ENCODE measurements around the gene CCDC142.

The CCDC142 gene

DNA sequence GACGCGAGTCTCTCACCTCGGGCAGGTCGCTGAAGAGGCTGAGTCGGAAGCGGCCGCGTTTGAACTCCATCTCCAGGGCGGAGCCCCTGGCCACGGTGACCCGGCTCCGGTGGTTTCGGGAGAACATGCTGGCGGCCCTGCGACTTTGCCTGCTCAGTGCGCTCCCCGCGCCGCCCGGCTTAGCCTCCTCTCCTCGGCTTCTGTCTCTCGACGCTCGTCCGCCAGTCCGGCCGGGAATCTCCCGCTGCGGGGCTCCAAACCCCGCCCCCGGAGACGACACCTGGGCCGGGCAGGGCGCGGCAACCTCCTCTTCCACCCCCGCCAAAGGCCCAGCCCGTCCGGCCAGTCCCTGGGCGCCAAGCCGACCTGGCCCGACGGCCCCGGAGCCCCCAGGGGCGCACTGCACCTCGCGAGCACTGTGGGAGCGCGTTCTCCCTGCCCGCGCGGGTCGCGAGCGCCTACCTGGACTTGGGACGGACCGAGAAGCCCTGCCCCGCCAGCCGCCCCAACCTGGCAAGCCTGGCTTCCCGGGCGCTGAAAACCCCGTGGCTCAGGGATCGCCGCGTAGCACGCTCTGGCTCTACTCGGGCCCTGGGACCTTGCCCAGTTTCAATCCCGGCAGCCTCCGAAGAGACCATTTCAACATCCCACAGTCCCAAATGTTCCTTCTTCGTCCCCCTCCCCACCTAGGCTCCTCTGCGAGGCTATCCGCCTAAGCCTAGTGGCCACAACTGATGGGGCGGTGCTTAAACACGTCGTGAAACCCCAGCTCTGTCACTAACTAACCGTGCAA is 40.9 kb downstream of the CCDC142 start, which contains the start of gene RTKN:
Gene RTKN (minus strand): TSS at position 248 of the 793 bp plus-strand sequence. CDS start 121 bp downstream, at position 127.
- no peak for DNase-seq (ENCODE audit: low read depth)

DNA sequence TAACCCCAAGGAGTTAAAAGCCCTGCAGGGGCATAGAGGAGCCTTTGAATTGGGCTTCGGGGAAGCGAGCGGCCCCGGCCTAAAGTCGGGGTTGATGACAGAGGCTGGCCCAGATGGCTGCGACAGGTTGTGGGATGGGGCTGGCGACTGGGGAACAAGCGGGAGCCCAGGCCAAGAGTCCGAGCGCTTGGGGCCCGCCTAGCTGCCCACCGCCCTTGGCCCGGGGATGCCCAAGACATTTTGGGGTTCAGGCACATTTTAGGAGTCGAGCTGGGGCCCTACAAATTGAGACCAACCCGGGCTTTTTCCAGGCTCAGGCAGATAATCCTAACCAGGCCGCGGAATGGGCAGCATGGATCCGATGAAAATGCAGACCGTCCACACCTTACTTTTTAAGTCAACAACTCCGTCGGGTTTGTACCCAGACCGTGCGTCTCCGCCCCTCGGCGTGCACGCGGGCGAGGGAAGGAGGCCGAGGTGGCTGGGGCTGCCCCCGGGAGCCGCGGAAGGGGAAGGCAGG is 41.6 kb downstream of the CCDC142 start:
- no peak for DNase-seq (ENCODE audit: low read depth)

DNA sequence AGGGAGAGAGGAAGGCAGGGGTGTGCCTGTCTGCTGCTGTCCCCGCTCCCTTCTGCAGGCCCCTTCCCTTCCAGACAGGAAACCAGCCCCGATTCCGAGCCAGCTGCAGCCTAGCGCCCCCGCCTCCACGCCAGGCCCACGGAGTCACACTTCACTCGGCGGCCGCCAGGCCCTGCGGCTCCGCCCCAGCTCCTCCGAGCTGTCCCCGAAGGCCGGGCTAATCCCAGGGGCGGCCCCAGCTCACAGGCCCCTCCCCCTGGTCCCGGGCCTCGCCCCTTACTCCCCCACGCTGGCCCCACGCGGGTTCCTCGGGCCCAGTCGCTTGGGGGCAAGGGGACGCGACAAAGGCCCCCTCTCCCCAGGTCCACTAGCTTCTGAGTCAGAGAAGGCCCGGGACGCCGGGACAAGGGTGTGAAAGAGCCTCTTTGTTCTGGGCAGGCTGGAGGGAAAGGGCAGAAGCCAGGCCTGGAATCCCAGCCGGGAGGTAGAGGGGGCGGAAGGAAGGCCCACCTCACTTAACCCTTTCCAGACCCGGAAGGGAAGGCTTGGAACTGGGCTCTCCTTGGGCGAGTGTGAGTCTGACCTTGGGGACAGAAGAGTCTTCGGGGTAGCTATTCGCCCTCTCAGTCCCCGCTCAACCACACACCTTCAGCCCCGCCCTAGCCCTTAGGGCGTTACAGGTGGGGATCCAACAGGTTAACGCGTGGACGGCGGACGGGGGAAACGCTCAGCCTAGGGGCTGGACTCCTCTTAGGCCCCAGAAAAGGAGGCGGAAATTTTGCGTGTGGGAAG is 42.2 kb downstream of the CCDC142 start:
- no peak for DNase-seq (ENCODE audit: low read depth)

DNA sequence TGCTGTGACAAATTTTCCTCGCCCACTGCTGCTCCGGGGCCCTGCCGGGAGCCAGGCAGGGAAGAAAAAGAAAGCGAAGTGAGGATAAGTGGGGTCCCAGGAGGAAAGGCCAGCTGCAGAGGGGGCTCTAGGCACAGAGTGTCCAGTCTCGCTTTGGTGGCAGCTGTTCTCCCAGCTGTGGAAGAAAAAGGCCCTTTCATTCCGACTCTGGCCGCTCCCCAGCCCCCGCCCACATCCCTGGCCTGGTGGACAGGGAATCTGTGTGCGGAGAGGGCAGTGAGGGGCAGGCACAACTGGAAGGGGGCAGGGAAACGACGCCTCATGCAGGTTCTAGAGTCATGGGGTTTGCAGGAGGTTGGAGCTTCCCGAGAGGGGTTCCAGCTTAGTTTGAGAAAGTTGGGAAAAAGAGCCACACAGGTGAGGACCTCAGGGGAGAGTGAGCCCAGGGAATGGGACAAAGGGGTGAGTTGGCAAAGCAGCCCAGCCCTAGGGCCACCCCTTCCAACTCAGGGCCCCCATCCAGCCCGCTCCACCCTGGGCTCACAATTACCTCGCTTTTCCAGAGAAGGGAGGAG is 42.9 kb downstream of the CCDC142 start:
- DNase-seq (ENCODE audit: low read depth): no peak

DNA sequence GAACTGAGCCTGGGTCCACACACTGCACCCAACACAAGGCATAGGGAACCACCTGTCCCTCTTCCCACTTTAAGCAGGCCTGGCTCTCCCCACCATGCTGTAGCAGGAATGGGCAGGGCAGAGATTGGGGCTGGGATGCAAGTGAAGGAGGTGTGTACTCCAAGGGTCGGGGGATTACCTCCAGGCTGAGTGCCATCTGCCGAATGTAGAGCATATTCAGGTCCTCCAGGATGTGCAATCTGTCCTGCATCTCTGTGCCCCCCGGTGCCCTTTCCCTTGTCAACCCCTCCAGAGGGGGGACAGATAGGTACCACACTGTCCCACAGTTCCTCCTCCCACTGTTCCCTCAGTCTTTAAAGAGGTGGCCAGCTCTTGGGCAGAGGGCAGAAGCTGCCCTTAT is 43.4 kb downstream of the CCDC142 start:
- DNase-seq (ENCODE audit: low read depth): no peak

DNA sequence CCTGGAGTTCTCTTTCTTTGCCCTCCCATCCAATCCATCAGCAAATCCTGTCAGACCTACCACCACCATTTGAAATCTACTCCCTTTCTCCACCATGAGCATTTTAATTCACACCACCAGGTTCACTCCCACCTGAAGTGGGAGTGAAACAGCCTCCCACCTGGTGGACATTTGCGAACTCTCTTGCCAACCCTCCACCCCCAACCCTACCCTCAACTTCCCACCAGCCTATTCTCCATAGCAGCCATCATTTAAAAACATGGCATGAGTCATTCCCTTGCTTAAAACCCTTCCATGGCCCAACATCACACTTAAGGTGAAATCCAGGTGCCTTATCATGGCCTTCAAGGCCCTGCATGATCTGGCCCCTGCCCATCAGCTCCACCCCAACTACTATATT is 44.5 kb downstream of the CCDC142 start:
- DNase-seq (ENCODE audit: low read depth): no peak

DNA sequence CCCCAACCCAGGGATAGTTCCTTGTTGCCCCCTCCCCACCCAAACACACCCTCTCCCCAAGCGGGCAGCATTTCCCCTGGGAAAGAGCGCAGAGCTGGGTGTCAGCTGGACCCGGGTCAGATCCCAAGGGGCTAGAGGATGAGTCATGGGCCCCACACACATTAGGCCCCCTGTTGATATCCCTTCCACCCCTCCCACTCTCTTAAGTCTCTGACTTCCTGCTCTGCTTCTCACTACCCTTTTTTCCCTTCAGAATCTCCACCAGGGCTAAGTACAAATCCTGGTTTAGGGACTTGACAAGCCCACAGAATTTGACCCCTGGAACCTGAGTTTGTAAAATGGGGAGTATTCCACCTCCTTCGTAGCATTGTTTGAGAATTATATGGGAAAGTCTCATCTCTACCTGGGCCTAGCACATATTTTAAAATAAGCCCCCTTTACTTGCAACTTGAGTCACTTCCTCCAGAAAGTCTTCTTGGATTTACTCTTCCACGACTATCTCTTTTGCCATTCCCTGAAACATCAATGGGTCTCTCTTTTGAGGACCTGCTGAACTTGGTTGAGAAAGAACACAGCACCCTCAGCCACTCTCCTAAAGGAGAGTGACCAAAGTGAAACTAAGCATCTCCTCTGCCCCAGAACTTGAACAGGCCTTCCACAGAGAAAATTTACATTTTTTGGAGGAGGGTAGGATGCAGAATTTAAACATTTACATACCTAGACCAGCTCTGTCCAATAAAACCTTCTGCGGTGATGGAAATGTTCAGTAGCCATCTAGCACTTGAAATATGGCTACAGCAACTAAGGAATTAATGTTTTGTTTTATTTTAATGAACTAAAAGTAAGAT is 45.7 kb downstream of the CCDC142 start:
- DNase-seq (ENCODE audit: low read depth): no peak

DNA sequence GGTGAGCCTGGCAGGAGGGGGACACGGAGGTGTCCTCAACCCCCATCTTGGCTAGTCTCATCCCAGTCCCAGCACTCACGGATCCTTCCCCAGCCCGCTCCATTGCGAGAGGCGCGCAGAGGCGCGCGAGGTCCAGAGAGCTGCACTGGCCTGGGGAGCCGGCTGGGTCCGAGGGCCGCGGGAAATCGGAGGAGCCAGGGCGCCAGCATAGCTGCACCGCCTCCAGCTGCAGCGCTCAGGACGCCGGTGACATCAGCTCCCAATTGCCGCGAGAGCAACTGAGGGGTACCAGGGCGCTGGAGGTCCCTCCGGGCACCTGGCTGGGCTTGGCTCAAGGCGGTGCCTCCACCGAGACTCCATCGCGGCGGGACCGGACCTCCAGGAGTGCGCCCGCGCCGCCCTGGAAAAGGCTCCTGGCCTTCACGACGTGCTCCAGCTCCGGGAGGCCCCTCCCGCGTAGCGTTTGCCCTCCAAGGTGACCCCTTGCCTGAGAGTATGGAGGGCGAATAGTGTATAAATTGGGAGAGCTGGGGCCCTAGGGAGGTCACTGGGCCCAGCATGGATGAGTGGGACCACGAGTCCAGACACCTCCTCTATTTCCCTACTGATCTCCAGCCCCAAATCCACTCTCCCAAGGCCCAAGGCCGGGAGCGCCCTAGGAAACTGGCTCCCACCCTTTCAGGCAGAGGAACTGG is 46.5 kb downstream of the CCDC142 start:
- DNase-seq (ENCODE audit: low read depth): no peak

DNA sequence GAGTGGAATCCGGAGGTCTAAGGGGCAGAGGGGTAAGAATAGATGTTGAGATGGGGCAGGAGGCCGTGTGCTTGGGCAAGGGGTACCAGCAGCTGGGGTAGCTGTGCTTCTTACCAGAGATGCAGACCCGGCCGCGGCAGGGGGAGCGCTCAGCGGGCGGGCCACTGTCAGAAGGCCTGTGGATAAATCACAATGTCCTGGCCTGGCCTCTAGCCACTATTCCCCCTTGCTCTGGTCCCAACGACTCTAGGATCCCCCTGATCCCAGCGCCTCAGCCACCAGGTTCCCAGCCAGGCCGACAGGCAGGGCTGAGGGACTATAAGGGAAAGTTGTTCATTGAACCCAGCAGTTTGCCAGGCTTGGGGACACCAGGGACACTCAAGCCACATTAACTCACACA is 52.3 kb downstream of the CCDC142 start:
- no peak for DNase-seq (ENCODE audit: low read depth)

DNA sequence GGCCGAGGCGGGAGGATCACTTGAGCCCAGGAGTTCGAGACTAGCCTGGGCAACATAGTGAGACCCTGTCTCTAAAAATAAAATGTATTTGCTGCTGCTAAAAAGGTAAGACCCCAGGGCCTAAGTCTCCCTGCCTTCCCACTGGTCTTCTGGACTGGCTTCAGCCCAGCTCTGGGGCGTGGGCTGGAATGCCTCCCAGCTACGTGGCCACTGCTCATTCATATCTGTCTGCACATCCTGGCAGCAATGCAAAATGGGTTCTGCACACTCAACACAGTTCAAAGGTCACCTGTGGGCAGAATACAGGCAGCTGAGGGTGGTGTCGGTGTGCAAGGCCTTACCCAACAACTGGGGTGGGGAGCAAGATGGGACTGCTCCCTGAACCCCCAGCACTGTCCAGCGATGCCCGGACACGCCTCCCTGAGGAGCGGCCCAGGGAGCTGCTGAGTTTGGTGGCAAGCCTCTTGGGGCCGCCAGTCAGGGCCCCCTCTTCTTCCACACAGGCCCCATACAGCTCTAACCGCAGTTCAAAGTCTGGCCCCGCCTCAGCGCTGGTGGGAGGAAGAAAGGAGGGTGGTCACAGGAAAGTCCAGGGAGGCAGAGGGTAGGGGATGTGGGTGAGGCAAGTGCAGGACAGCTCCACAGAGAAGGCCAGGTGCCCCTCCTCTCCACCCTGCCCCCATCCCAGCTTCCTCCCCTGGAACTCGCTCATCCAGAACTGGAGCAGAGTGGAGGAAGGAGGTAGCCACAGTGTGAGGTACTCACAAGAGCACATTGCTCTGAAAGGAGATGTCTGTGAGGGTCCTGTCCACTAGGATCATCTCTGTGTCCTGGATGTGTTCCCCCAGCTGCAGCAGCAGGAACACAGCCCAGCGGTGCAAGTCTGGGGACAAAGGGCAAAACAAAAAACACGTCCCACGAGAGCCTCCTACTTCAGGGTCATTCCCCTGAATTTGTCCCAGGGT is 53.0 kb downstream of the CCDC142 start:
- no peak for DNase-seq (ENCODE audit: low read depth)

DNA sequence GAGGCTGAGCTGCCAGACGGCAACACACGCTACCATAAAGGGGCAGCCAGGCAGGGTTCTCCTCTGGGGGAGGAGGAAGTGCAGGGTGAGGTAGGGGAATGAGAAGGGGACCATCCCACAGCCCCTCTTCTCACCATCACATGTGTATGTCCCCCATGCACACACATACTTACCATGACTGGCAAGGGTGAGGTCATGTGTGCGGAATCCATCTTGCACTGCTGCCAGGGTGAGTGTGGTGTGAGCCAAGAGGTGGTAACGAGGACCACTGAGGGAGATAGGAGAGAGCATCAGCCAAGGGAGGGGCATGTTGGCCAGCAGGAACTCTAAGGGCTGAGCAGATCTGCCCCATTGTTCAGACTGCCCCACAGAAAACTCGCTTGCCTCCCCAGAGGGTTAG is 54.1 kb downstream of the CCDC142 start:
- no peak for DNase-seq (ENCODE audit: low read depth)

DNA sequence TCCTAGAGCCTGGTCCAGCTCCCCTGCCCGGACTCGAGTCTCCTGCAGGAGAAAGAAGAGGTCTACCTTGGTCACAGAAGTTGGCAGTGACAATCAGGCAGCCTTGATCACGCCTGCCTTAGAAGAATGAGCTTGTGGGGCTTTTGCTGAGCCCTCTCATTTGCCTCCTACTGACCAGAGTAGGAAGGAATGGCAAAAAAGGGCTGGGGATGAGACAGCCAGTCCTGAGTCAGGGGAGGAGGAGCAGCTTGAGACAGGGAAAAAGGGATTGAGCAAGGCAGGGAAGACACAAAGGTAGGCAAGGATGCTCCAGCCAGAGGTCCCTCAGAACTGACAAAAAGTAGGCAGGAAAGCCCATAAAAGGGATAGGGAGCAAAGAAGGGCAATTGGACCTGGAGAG is 55.2 kb downstream of the CCDC142 start:
- no peak for DNase-seq (ENCODE audit: low read depth)

DNA sequence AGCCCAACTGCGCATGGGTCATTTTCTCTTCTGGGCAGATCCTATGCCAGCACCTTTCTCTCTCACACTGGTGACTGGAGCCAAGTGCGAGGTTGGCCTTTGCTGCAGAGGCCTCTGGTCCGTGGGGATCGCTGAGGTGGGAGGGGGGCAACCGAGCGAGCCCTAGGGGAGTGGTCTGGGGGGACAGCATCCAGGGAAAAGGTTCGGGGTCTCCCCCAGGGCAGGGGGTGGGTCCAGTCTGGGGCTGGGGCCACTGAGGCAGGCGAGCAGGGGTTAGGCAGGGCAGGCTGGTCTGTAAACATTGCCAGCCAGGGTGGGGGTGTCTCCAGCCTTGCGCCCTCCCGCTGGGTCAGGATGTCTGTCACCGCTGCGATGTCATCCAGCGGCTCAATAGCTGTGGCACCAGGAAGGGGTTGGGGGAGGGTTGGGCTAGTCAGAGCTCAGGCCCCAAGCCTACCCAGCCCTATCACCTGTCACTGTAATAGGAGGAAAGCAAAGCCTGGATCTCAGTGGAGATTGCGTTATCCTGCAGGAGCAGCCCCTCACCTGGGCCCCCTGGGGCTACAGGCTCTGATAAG is 56.5 kb downstream of the CCDC142 start:
- no peak for DNase-seq (ENCODE audit: low read depth)

DNA sequence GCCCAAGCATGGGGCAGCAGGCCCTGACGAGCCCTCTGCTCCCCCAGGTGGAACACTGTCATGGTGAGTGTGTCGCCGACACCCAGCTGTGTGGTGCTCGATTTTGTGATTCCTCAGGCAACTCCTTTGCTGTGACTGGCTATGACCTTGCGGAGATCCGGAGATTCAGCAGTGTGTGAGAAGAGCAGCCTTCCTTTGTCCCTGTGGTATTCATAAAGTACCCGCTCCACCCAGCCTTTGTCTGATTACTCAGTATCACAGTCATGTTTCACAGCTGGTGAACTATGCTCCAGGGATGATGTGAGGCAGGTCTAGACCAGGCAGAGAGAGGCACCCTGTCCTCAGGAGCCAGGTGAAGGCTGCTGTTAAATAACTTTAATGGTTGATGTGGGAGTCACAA is 57.3 kb downstream of the CCDC142 start:
- no peak for DNase-seq (ENCODE audit: low read depth)

DNA sequence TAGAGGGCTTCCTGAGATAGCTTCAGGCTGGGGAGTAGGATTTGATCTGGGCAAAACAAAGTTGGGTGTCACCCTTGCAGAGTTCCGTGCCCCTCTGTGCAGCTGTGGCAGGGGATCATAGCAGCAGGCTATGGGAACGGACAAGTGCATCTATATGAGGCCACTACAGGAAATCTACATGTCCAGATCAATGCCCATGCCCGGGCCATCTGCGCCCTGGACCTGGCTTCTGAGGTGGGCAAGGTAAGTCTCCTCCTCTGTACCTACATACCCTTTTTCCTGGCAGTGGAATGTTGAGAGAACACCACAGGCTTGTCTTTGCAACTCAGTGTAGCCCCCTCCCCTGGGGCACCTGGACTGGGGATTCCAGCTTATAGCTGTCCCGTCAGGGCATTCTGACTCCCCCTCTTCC is 57.8 kb downstream of the CCDC142 start:
- no peak for DNase-seq (ENCODE audit: low read depth)

DNA sequence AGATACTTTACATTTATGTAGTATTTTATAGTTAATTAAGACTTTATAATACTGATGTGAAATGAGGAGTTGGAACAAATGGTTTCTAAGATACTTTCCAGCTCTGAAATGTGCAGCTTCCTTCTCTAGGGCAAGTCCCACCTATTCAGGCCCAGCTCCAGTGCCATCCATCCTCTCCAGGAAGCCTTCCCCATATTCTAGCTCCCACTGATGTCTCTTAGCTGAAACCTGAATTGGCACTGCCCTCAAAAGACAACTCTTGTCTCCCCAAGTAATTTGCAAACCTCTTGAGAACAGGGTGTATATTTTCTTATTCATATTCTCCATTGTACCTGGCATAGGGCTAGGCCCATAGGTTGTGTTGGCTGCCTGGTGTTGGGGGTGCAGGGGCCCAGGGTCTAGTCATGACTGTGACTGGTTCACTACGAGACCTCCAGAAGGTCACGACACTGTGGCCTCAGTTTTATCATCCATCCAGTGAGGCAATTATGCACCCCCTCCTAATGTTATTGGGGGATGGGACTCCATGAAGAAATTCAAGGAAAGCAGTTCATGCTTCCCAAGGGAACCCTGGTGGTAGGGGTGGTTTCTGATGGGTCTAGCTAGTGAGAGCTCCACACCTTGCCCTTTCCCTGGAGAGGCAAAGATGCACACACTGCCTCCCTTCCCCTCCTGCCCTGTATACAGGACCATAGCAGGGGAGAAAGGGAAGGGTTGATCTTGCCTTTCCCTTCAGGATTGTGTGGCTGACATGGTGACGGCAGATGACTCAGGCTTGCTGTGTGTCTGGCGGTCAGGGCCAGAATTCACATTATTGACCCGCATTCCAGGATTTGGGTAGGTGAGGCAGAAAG is 58.4 kb downstream of the CCDC142 start:
- no peak for DNase-seq (ENCODE audit: low read depth)

Data from stimulated activated CD8-positive, alpha-beta memory T cell treated with anti-CD3 and anti-CD28 coated beads, Interleukin-12 subunit alpha, Interleukin-12 subunit beta, amount 100 ng/mL, for 1 hour (primary cell).